BE2C (cell line): Measurements from ENCODE around the gene STXBP2.
"Not testable (repeated sequence)": the region's sequence is repeated elsewhere in the genome, so short reads cannot be mapped to it uniquely, and the experiment has no call there.

Experiments
- DNase-seq: peaks from one replicate; pipeline ENCODE4 v3.0.0-alpha.2; 2020
- H3K27me3 ChIP-seq: fragments of 250-450 bp; sonication (Bioruptor Pico); 2 replicates; pipeline ENCODE4 v1.5.1; 2020; ENCODE audit warnings: mild to moderate bottlenecking
- H3K36me3 ChIP-seq: fragments of 250-450 bp; sonication (Bioruptor Pico); 2 replicates; pipeline ENCODE4 v1.5.1; 2020; ENCODE audit warnings: mild to moderate bottlenecking
- H3K4me1 ChIP-seq: fragments of 250-450 bp; sonication (Bioruptor Pico); 2 replicates; pipeline ENCODE4 v1.5.1; 2020
- H3K4me3 ChIP-seq: 2 replicates; pipeline ENCODE4 v1.5.1; 2011; ENCODE audit warnings: low read depth, low read length
- H3K9me3 ChIP-seq: fragments of 250-450 bp; sonication (Bioruptor Pico); 2 replicates; pipeline ENCODE4 v1.5.1; 2020
- TF ChIP-seq, protein P1 (sequence below): IDR thresholded peaks from 2 replicates; pipeline ENCODE4 v1.5.1; 2012; ENCODE audit warnings: mild to moderate bottlenecking, low read depth, low read length

Gene STXBP2

DNA sequence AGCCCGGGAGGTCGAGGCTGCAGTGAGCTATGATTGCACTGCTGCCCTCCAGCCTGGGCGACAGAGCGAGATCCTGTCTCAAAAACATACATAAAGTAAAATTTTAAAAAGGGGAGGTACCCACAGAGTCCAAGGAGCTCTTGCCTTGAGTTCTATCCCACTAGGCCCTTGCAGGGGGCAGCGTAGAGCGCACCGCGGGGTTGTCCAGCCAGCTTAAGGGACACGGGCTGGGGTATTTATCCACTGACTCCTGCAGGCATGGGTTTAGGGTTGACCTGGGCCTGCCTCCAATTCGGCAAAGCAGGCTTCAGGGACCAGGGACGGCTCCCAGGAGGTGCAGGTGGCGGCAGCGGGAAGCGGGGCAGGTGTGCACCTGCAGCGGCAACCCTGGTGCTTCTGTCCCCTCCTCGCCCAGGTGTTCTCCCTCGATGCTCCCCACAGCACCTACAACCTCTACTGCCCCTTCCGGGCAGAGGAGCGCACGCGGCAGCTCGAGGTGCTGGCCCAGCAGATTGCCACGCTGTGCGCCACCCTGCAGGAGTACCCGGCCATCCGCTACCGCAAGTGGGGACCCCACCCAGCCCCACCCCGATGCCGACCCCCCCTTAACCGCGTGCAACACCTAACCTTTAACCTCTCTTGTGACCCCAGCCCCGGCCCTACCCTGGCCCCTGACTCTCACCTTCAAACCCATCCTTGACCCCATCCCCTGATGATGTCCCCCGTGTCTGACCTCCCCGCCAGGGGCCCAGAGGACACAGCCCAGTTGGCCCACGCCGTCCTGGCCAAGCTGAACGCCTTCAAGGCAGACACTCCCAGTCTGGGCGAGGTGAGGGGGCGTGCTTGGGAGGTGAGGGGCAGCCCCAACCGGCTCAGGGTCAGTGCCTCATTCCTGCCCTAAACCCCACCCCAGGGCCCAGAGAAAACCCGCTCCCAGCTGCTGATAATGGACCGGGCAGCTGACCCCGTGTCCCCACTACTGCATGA is 4.7 kb downstream of the STXBP2 start:
- Histone ChIP-seq H3K4me1 (no peaks in the 10 kb centered on the region), H3K4me3 (no peak overlapping the region), H3K27me3 (peaks cover 22% of the 10 kb centered on the region), H3K36me3 (no peaks in the 10 kb centered on the region), H3K9me3 (no peaks in the 10 kb centered on the region)
- TF ChIP-seq, protein P1, sequence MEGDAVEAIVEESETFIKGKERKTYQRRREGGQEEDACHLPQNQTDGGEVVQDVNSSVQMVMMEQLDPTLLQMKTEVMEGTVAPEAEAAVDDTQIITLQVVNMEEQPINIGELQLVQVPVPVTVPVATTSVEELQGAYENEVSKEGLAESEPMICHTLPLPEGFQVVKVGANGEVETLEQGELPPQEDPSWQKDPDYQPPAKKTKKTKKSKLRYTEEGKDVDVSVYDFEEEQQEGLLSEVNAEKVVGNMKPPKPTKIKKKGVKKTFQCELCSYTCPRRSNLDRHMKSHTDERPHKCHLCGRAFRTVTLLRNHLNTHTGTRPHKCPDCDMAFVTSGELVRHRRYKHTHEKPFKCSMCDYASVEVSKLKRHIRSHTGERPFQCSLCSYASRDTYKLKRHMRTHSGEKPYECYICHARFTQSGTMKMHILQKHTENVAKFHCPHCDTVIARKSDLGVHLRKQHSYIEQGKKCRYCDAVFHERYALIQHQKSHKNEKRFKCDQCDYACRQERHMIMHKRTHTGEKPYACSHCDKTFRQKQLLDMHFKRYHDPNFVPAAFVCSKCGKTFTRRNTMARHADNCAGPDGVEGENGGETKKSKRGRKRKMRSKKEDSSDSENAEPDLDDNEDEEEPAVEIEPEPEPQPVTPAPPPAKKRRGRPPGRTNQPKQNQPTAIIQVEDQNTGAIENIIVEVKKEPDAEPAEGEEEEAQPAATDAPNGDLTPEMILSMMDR, result no peak
- DNase-seq, result no peak

- no peaks in the 10 kb centered on the region for H3K9me3 ChIP-seq
- DNase-seq, result no peak
- no peak overlapping the region for H3K4me3 ChIP-seq
- H3K36me3 ChIP-seq, result no peaks in the 10 kb centered on the region
- TF ChIP-seq, protein P1, result no peak
- H3K4me1 ChIP-seq, result no peaks in the 10 kb centered on the region
- peaks cover 13% of the 10 kb centered on the region for H3K27me3 ChIP-seq
Measured at GRCh38 chr19:7642295-7643030, 5.6 kb downstream of the STXBP2 start.

- no peaks in the 10 kb centered on the region for H3K36me3 ChIP-seq
- no peak overlapping the region for H3K4me3 ChIP-seq
- peaks cover 8% of the 10 kb centered on the region for H3K27me3 ChIP-seq
- TF ChIP-seq, protein P1, result no peak
- H3K9me3 ChIP-seq, result no peaks in the 10 kb centered on the region
- no peaks in the 10 kb centered on the region for H3K4me1 ChIP-seq
- DNase-seq, result no peak
Measured at GRCh38 chr19:7643031-7643415, 6.1 kb downstream of the STXBP2 start.

GRCh38 chr19:7643629-7644549 is 7.0 kb downstream of the STXBP2 start:
- not testable (repeated sequence) for H3K4me3 ChIP-seq, DNase-seq, H3K27me3 ChIP-seq, H3K36me3 ChIP-seq, H3K4me1 ChIP-seq, H3K9me3 ChIP-seq

- TF ChIP-seq, protein P1, result no peak
- Histone ChIP-seq H3K4me3 (no peak overlapping the region), H3K9me3 (no peaks in the 10 kb centered on the region), H3K27me3 (peaks cover 4% of the 10 kb centered on the region; the same call in 1 of the 2 replicates), H3K4me1 (no peaks in the 10 kb centered on the region), H3K36me3 (no peaks in the 10 kb centered on the region)
- DNase-seq, result no peak
Measured at GRCh38 chr19:7644550-7644877, 7.6 kb downstream of the STXBP2 start.

GRCh38 chr19:7645163-7645562 is 8.3 kb downstream of the STXBP2 start:
- Histone ChIP-seq H3K4me3 (no peak overlapping the region), H3K9me3 (no peaks in the 10 kb centered on the region), H3K36me3 (no peaks in the 10 kb centered on the region), H3K4me1 (no peaks in the 10 kb centered on the region), H3K27me3 (peaks cover 4% of the 10 kb centered on the region; the same call in 1 of the 2 replicates)
- DNase-seq, result no peak
- TF ChIP-seq, protein P1, result no peak
